Hepatocyte (in vitro differentiated cells): ENCODE measurements around the gene SLC38A2.

ENCODE experiments used
- EZH2phosphoT487 ChIP-seq: fragments of 200-600 bp; sonication (generic); IDR thresholded peaks from one replicate; pipeline ENCODE4 v1.6.1; 2018; ENCODE audit warnings: antibody characterized with exemption, mild to moderate bottlenecking, low read depth, moderate library complexity; ENCODE audit not compliant: unreplicated experiment, severe bottlenecking
- TF ChIP-seq, protein P1 (sequence below): fragments of 200-600 bp; sonication (generic); IDR thresholded peaks from 2 replicates; pipeline ENCODE4 v1.5.1; 2016; ENCODE audit warnings: antibody characterized with exemption, mild to moderate bottlenecking; ENCODE audit not compliant: poor library complexity

DNA sequence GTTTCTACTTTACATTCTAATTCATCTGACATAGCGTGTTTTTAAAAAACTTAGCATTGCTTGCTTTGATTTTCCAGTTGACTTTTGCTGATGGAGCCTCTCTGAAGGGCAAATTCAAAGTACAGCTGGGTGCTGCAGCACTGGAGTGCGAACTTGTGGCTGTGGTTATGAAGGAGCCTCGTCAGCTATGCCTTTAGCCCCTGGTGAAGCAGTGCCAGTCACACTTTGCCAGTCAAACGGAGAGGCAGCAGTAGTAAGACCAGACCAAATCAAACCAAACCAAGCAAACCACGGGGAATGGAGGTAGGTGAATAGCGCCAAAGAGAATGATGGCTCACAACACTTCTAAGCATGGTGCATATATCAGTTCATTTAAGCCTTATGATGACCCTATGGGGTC, 15.1 kb upstream of the SLC38A2 start:
- TF ChIP-seq, protein P1, sequence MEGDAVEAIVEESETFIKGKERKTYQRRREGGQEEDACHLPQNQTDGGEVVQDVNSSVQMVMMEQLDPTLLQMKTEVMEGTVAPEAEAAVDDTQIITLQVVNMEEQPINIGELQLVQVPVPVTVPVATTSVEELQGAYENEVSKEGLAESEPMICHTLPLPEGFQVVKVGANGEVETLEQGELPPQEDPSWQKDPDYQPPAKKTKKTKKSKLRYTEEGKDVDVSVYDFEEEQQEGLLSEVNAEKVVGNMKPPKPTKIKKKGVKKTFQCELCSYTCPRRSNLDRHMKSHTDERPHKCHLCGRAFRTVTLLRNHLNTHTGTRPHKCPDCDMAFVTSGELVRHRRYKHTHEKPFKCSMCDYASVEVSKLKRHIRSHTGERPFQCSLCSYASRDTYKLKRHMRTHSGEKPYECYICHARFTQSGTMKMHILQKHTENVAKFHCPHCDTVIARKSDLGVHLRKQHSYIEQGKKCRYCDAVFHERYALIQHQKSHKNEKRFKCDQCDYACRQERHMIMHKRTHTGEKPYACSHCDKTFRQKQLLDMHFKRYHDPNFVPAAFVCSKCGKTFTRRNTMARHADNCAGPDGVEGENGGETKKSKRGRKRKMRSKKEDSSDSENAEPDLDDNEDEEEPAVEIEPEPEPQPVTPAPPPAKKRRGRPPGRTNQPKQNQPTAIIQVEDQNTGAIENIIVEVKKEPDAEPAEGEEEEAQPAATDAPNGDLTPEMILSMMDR = no peak
- TF ChIP-seq EZH2phosphoT487 = no peak
